ENCODE data around the gene IL23R.

The IL23R gene

GRCh38 chr1:67307251-67308060 lies 141.2 kb downstream of the IL23R start, which contains the start of gene IL12RB2:
Gene IL12RB2, plus strand, starts transcription at chr1:67307873. Its CDS starts 12,496 bp downstream, at chr1:67320369.
- DNase-seq, result no peak

- no peak for DNase-seq
Observed at GRCh38 chr1:67308136-67308535, 141.9 kb downstream of the IL23R start.
